GM04504 (cell line): Measurements from ENCODE around the gene PRKCH.
A peak's percentile ranks its signal among the peaks of the same experiment; 100 is the strongest.

ENCODE experiments used
- DNase-seq: peaks from one replicate; pipeline ENCODE4 v3.0.0-alpha.2; 2012; ENCODE audit warnings: low read depth

The PRKCH gene

GRCh38 chr14:61569308-61569707 is 247.9 kb downstream of the PRKCH start:
- no peak for DNase-seq

- peak; percentile 67 for DNase-seq
Observed at GRCh38 chr14:61569812-61570548, 248.6 kb downstream of the PRKCH start.

- DNase-seq = no peak
Observed at GRCh38 chr14:61570549-61571290, 249.3 kb downstream of the PRKCH start.

GRCh38 chr14:61571917-61572316 is 250.5 kb downstream of the PRKCH start:
- DNase-seq = no peak

- no peak for DNase-seq
Observed at GRCh38 chr14:61573321-61573720, 251.9 kb downstream of the PRKCH start.

- peak; percentile 28 for DNase-seq
Observed at GRCh38 chr14:61573748-61574513, 252.6 kb downstream of the PRKCH start.

GRCh38 chr14:61574514-61574807 is 253.1 kb downstream of the PRKCH start:
- DNase-seq = no peak

GRCh38 chr14:61575126-61575525 is 253.7 kb downstream of the PRKCH start:
- no peak for DNase-seq

GRCh38 chr14:61575551-61576150 is 254.3 kb downstream of the PRKCH start:
- DNase-seq = no peak

GRCh38 chr14:61577506-61577931 is 256.1 kb downstream of the PRKCH start:
- peak; percentile 64 for DNase-seq

GRCh38 chr14:61578745-61579144 is 257.4 kb downstream of the PRKCH start:
- DNase-seq = no peak

- no peak for DNase-seq
Observed at GRCh38 chr14:61581340-61581739, 260.0 kb downstream of the PRKCH start.

GRCh38 chr14:61581955-61582615 is 260.7 kb downstream of the PRKCH start:
- DNase-seq = peak; percentile 24

GRCh38 chr14:61582815-61583214 is 261.4 kb downstream of the PRKCH start:
- no peak for DNase-seq

GRCh38 chr14:61584331-61584741 is 263.0 kb downstream of the PRKCH start:
- DNase-seq = peak; percentile 56

GRCh38 chr14:61585598-61586543 is 264.5 kb downstream of the PRKCH start:
- peak; percentile 27 for DNase-seq

GRCh38 chr14:61586544-61587055 is 265.2 kb downstream of the PRKCH start:
- DNase-seq = peak; percentile 38

- DNase-seq = no peak
Observed at GRCh38 chr14:61587081-61587713, 265.8 kb downstream of the PRKCH start.

GRCh38 chr14:61588419-61588901 is 267.1 kb downstream of the PRKCH start:
- no peak for DNase-seq
